Endothelial cell (in vitro differentiated cells): ENCODE results near the gene KRTAP2-2. TPM values are rescaled to one million over a fixed set of nuclear protein-coding genes. Genes with fewer than 3 reads are reported as not detected.
"Not testable (repeated sequence)": the region's sequence is repeated elsewhere in the genome, so short reads cannot be mapped to it uniquely, and the experiment has no call there.

ENCODE experiments used
- DNase-seq: peaks from one replicate; pipeline ENCODE4 v3.0.0; 2021; ENCODE audit warnings: low spot score
- H3K27ac Mint-ChIP-seq: one replicate; pipeline ENCODE4 v1.8.0; 2021; ENCODE audit warnings: mixed read lengths, inconsistent platforms; ENCODE audit not compliant: unreplicated experiment
- H3K27me3 Mint-ChIP-seq: one replicate; pipeline ENCODE4 v1.8.0; 2021; ENCODE audit warnings: mild to moderate bottlenecking, moderate library complexity, mixed read lengths, inconsistent platforms; ENCODE audit not compliant: unreplicated experiment
- H3K36me3 Mint-ChIP-seq: one replicate; pipeline ENCODE4 v1.8.0; 2021; ENCODE audit warnings: mild to moderate bottlenecking, low read depth, mixed read lengths, inconsistent platforms; ENCODE audit not compliant: unreplicated experiment
- H3K4me1 Mint-ChIP-seq: one replicate; pipeline ENCODE4 v1.8.0; 2021; ENCODE audit warnings: mild to moderate bottlenecking, mixed read lengths, inconsistent platforms; ENCODE audit not compliant: unreplicated experiment
- H3K4me3 Mint-ChIP-seq: one replicate; pipeline ENCODE4 v1.8.0; 2021; ENCODE audit warnings: mild to moderate bottlenecking, mixed read lengths, inconsistent platforms; ENCODE audit not compliant: unreplicated experiment
- H3K9me3 Mint-ChIP-seq: one replicate; pipeline ENCODE4 v1.8.0; 2021; ENCODE audit warnings: mixed read lengths, inconsistent platforms; ENCODE audit not compliant: unreplicated experiment
- CTCF ChIP-seq: fragments of 200-600 bp; sonication (generic); IDR thresholded peaks from one replicate; pipeline ENCODE4 v1.5.0; 2021; ENCODE audit warnings: antibody characterized with exemption; ENCODE audit not compliant: unreplicated experiment
- long read RNA-seq: library from polyadenylated mRNA; unstranded; transcript quantifications from one replicate; pipeline ENCODE4 v2.0.0, GENCODE V29; 2020; ENCODE audit not compliant: unreplicated experiment
- total RNA-seq: library from RNA; stranded (reverse); fragmentation: NEBNext Ultra II Directional; extraction: Animal tissue kit (Norgen Biotek cat#: 25700); gene quantifications from one replicate; pipeline ENCODE4 v1.2.1, GENCODE V29; 2021; ENCODE audit not compliant: unreplicated experiment

The KRTAP2-2 gene
- not detected for total RNA-seq
- long read RNA-seq, result 0 reads

DNA sequence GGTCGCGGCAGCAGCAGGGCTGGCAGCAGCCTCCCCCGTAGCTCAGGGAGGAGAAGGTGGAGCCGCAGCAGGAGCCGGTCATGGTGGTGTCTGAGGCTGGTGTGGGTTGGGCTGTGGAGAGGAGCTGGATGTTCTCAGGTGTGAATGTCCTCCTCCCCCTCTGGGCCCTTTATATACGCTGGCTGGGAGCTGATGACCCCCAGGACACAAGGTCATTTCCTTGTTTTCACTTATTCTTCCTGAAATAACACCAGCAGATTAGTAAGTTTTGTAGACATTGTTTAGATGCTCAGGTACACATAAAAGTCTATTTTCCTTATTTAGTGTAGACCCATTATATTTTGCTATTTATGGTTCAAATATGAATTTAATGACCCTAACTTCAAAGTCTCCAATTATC, at the start of gene KRTAP2-2:
TSS of gene KRTAP2-2 (minus strand) at position 101 of the 400 bp plus-strand sequence. CDS start at position 82, 19 bp downstream.
- H3K4me3 Mint-ChIP-seq, DNase-seq, H3K36me3 Mint-ChIP-seq, H3K4me1 Mint-ChIP-seq, H3K27ac Mint-ChIP-seq, H3K9me3 Mint-ChIP-seq, H3K27me3 Mint-ChIP-seq: not testable (repeated sequence)

- H3K36me3 Mint-ChIP-seq, H3K4me1 Mint-ChIP-seq, H3K4me3 Mint-ChIP-seq, H3K9me3 Mint-ChIP-seq, H3K27me3 Mint-ChIP-seq, H3K27ac Mint-ChIP-seq, DNase-seq: not testable (repeated sequence)
Observed at GRCh38 chr17:41104386-41105038, 49.5 kb upstream of the KRTAP2-2 start.

GRCh38 chr17:41103896-41104295, 48.9 kb upstream of the KRTAP2-2 start:
- DNase-seq, result no peak
- Mint-ChIP-seq H3K4me1 (peaks cover 6% of the 10 kb centered on the region), H3K4me3 (no peak overlapping the region), H3K9me3 (no peaks in the 10 kb centered on the region), H3K36me3 (no peaks in the 10 kb centered on the region), H3K27me3 (no peaks in the 10 kb centered on the region), H3K27ac (no peak overlapping the region)
- TF ChIP-seq CTCF, result no peak

GRCh38 chr17:41101586-41102259, 46.7 kb upstream of the KRTAP2-2 start, which contains the start of gene KRTAP4-16:
KRTAP4-16 (minus strand) TSS chr17:41102209; CDS start chr17:41102209, 0 bp downstream.
- Mint-ChIP-seq H3K4me1 (no peaks in the 10 kb centered on the region), H3K27ac (no peak within 1 kb of the TSS), H3K27me3 (no peaks in the 10 kb centered on the region)

DNA sequence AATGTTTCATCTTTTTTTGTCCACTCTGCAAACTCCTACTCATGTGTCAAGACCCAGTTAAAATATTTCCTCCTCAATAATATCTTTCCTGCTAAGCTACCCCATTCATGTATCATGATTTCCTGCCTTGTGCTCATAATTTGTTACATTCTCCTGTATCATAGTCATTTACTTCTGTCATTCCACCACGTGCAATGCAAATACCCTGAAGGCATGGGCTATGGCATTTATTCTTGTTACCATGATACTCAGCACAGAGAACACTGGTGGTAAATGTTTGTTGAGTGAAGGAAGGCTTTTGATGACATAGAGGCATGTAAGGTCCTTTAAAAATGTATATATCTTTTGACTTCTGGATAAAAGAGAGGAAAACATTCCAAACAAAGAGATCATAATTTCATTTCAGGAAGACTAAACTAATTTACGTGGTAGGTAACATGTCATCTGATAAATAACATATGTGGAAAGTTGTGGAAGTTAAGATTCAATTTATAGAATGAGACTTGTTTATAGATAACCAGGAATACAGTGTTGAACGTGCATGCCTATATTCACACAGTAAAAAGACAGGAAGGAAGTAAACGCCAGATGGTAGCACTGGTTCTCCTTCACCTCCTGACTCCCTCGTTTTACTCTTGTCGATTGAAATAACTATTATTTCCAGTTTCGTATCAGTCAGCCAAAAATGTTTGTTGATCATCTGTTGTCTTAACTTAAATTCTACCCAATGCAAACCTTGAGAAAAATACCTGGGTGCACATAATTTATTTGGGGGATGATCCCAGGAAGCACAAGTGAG, 44.9 kb upstream of the KRTAP2-2 start:
- not testable (repeated sequence) for H3K27me3 Mint-ChIP-seq, H3K36me3 Mint-ChIP-seq, H3K4me1 Mint-ChIP-seq, DNase-seq, H3K4me3 Mint-ChIP-seq, H3K9me3 Mint-ChIP-seq, H3K27ac Mint-ChIP-seq

More at GRCh38 chr17:41101586-41102259, 46.7 kb upstream of the KRTAP2-2 start, which contains the start of gene KRTAP4-16:
- no peak for TF ChIP-seq CTCF
- Mint-ChIP-seq H3K9me3 (no peaks in the 10 kb centered on the region), H3K36me3 (no peaks in the 10 kb centered on the region), H3K4me3 (no peak within 1 kb of the TSS)
- DNase-seq, result no peak

DNA sequence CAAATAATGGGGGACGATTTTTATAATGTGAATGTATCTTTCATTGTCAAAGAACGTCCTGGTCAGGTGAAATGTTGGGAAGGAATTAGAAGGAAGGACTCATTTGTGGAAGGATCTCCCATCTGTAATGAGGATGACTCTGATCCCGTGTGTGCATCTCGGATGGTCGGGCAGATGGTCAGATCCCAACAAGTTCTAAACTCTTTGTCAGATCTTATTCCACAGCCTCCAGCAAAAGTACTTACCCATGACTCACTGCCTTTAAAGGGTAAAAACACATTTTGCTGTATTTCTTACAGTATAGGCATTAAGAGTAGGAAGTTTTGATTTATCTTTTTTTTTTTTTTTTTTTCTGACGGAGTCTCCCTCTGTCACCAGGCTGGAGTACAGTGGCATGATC, 43.5 kb upstream of the KRTAP2-2 start:
- H3K9me3 Mint-ChIP-seq, result no peaks in the 10 kb centered on the region
- H3K27ac Mint-ChIP-seq, result no peak overlapping the region
- no peak for TF ChIP-seq CTCF
- H3K36me3 Mint-ChIP-seq, result no peaks in the 10 kb centered on the region
- no peak overlapping the region for H3K4me3 Mint-ChIP-seq
- H3K27me3 Mint-ChIP-seq, result no peaks in the 10 kb centered on the region
- H3K4me1 Mint-ChIP-seq, result no peaks in the 10 kb centered on the region
- DNase-seq, result no peak
